Erythroblast (primary cell): ENCODE data around the gene PAM16.

Experiments
- GATA1 ChIP-seq: IDR thresholded peaks from 2 replicates; pipeline ENCODE4 v1.6.1; 2011; ENCODE audit warnings: low read depth, mild to moderate bottlenecking, control low read depth, low read length, moderate library complexity
- POLR2A ChIP-seq: IDR thresholded peaks from 2 replicates; pipeline ENCODE4 v1.6.1; 2011; ENCODE audit warnings: mild to moderate bottlenecking, low read length

DNA sequence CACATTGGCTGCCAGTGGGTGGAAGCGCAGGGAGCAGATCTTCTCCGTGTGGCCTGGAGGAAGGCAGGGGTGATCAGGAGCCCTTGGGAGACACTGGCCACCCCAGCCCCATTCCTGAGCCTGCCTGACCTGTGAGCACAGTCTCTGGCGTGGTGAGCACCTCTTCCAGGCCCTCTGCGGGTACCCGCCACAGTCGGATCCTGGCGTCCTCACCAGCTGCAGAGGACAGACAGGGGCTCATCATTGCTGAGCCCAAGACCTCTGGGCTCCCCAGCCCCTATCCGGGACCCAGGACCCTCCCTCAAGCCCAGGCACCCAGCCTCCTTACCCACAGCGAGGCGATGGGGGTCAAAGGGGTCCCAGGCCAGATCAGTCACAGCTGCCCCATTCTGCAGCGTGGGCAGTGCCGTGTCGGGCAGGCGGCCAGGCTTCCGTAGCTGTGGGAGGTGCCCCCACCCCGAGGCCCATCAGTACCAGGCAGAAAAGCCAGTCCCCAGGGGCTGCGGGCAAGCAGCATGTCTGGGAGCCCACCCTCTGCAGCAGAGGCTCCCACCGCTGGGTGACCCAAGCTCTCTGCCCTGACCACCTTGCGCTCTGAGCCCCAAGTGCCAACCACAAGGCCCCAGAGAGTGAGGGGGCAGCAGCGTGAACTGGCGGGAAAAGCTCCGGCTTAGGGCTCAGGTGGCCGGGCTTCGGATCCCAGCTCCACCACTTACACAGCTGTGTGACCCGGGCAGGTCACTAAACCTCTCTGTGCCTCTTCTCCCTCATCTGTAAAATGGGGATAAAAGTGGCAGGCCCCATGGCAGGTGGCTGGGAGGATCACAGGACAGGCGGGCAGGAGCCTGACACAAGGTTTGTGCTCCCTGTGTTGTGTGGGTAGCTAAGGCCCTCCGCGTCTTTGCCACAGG lies 10.2 kb upstream of the PAM16 start:
- TF ChIP-seq POLR2A (no peak), GATA1 (no peak)
